H9 (cell line): ENCODE data around the gene SRSF2. TPM values are rescaled to one million over a fixed set of nuclear protein-coding genes. Genes with fewer than 3 reads are reported as not detected.
"Not testable (repeated sequence)": the region's sequence is repeated elsewhere in the genome, so short reads cannot be mapped to it uniquely, and the experiment has no call there.

Experiments
- DNase-seq: peaks from one replicate; pipeline ENCODE4 v3.0.0-alpha.2; 2017
- H2AFZ ChIP-seq: one replicate; pipeline ENCODE4 v1.6.1; 2013; ENCODE audit warnings: mild to moderate bottlenecking, low read length, control low read depth, moderate library complexity
- H2AK5ac ChIP-seq: 2 replicates; pipeline ENCODE4 v1.6.1; 2013; ENCODE audit warnings: low read length, control low read depth, mixed read lengths; ENCODE audit not compliant: insufficient read length
- H2BK120ac ChIP-seq: one replicate; pipeline ENCODE4 v1.6.1; 2013; ENCODE audit warnings: low read depth, mild to moderate bottlenecking, low read length, control low read depth, inconsistent platforms; ENCODE audit not compliant: poor library complexity, severe bottlenecking
- H2BK12ac ChIP-seq: 2 replicates; pipeline ENCODE4 v1.6.1; 2013; ENCODE audit warnings: low read length, control low read depth, mixed read lengths, low read depth; ENCODE audit not compliant: insufficient read length
- H2BK15ac ChIP-seq: 2 replicates; pipeline ENCODE4 v1.6.1; 2013; ENCODE audit warnings: low read depth, low read length, control low read depth
- H2BK20ac ChIP-seq: one replicate; pipeline ENCODE4 v1.6.1; 2013; ENCODE audit warnings: low read depth, mild to moderate bottlenecking, low read length, control low read depth, inconsistent platforms; ENCODE audit not compliant: poor library complexity, severe bottlenecking
- H2BK5ac ChIP-seq: 2 replicates; pipeline ENCODE4 v1.6.1; 2013; ENCODE audit warnings: low read length, control low read depth, mixed read lengths; ENCODE audit not compliant: insufficient read length
- H3K14ac ChIP-seq: 2 replicates; pipeline ENCODE4 v1.6.1; 2013; ENCODE audit warnings: low read length, control low read depth; ENCODE audit not compliant: insufficient read depth
- H3K18ac ChIP-seq: 2 replicates; pipeline ENCODE4 v1.6.1; 2013; ENCODE audit warnings: low read depth, mild to moderate bottlenecking, mixed read lengths, low read length, control low read depth; ENCODE audit not compliant: insufficient read length
- H3K23ac ChIP-seq: 2 replicates; pipeline ENCODE4 v1.6.1; 2013; ENCODE audit warnings: low read length, control low read depth, mixed read lengths, low read depth; ENCODE audit not compliant: insufficient read length
- H3K23me2 ChIP-seq: 2 replicates; pipeline ENCODE4 v1.6.1; 2013; ENCODE audit warnings: low read depth, mild to moderate bottlenecking, mixed read lengths, low read length, control low read depth; ENCODE audit not compliant: insufficient read length, poor library complexity, severe bottlenecking
- H3K27ac ChIP-seq: 2 replicates; pipeline ENCODE4 v1.5.1; 2013; ENCODE audit warnings: low read length, control low read depth, mixed read lengths, low read depth; ENCODE audit not compliant: insufficient read length
- H3K27me3 ChIP-seq: 2 replicates; pipeline ENCODE4 v1.6.1; 2013; ENCODE audit warnings: low read length, control low read depth, inconsistent platforms; ENCODE audit not compliant: insufficient read depth
- H3K4ac ChIP-seq: 2 replicates; pipeline ENCODE4 v1.6.1; 2013; ENCODE audit warnings: low read depth, mild to moderate bottlenecking, control low read depth, inconsistent platforms, low read length, moderate library complexity
- H3K4me1 ChIP-seq: 2 replicates; pipeline ENCODE4 v1.6.1; 2013; ENCODE audit warnings: low read length, control low read depth, inconsistent platforms; ENCODE audit not compliant: insufficient read depth
- H3K4me2 ChIP-seq: 2 replicates; pipeline ENCODE4 v1.6.1; 2013; ENCODE audit warnings: low read length, control low read depth, mixed read lengths; ENCODE audit not compliant: insufficient read length, insufficient read depth
- H3K56ac ChIP-seq: 2 replicates; pipeline ENCODE4 v1.6.1; 2013; ENCODE audit warnings: low read depth, mild to moderate bottlenecking, mixed read lengths, low read length, control low read depth; ENCODE audit not compliant: insufficient read length
- H3K79me1 ChIP-seq: 2 replicates; pipeline ENCODE4 v1.6.1; 2013; ENCODE audit warnings: low read depth, mild to moderate bottlenecking, moderate library complexity, low read length, control low read depth, inconsistent platforms; ENCODE audit not compliant: insufficient read depth, poor library complexity, severe bottlenecking
- H3K79me2 ChIP-seq: 2 replicates; pipeline ENCODE4 v1.6.1; 2013; ENCODE audit warnings: low read length, control low read depth, inconsistent platforms; ENCODE audit not compliant: insufficient read depth
- H3K9ac ChIP-seq: 2 replicates; pipeline ENCODE4 v1.6.1; 2013; ENCODE audit warnings: low read length, control low read depth, mixed read lengths; ENCODE audit not compliant: insufficient read length; ENCODE audit errors: extremely low read depth
- H3K9me3 ChIP-seq: one replicate; pipeline ENCODE4 v1.6.1; 2013; ENCODE audit warnings: low read depth, low read length, inconsistent platforms; ENCODE audit not compliant: control insufficient read depth
- H3T11ph ChIP-seq: one replicate; pipeline ENCODE4 v1.6.1; 2013; ENCODE audit warnings: mild to moderate bottlenecking, low read length, control low read depth, inconsistent platforms
- H4K20me1 ChIP-seq: one replicate; pipeline ENCODE4 v1.6.1; 2013; ENCODE audit not compliant: control insufficient read depth, insufficient read length, insufficient read depth
- H4K5ac ChIP-seq: 2 replicates; pipeline ENCODE4 v1.6.1; 2013; ENCODE audit warnings: low read depth, mild to moderate bottlenecking, mixed read lengths, low read length, control low read depth; ENCODE audit not compliant: insufficient read length
- H4K8ac ChIP-seq: replicated peaks from 2 replicates; pipeline ENCODE4 v1.6.1; 2013; ENCODE audit warnings: low read length, control low read depth, mixed read lengths, low read depth; ENCODE audit not compliant: insufficient read length
- H4K91ac ChIP-seq: 2 replicates; pipeline ENCODE4 v1.6.1; 2013; ENCODE audit warnings: low read depth, mild to moderate bottlenecking, moderate library complexity, mixed read lengths, low read length, control low read depth; ENCODE audit not compliant: insufficient read length
- H3K27ac Mint-ChIP-seq, 3 experiments: 2 replicates in 2 of 3; 3 replicates in 1 of 3; pipeline ENCODE4 v1.8.0; 2020 to 2021; ENCODE audit warnings: mixed read lengths in 3 of 3, mild to moderate bottlenecking in 1 of 3, moderate library complexity in 1 of 3
- H3K27me3 Mint-ChIP-seq: 2 replicates; pipeline ENCODE4 v1.8.0; 2021; ENCODE audit warnings: low read depth, mild to moderate bottlenecking, moderate library complexity, mixed read lengths
- H3K36me3 Mint-ChIP-seq, 3 experiments: 2 replicates in 2 of 3; 3 replicates in 1 of 3; pipeline ENCODE4 v1.8.0; 2020 to 2021; ENCODE audit warnings: low read depth in 3 of 3, mixed read lengths in 3 of 3; ENCODE audit not compliant: insufficient read depth in 1 of 3
- H3K4me1 Mint-ChIP-seq, 2 experiments: 2 replicates each; pipeline ENCODE4 v1.8.0; 2020; ENCODE audit warnings: mixed read lengths in 2 of 2
- H3K4me3 Mint-ChIP-seq, 2 experiments: 2 replicates in 1 of 2; 3 replicates in 1 of 2; pipeline ENCODE4 v1.8.0; 2020 to 2021; ENCODE audit warnings: mild to moderate bottlenecking in 2 of 2, mixed read lengths in 2 of 2, moderate library complexity in 1 of 2
- H3K9me3 Mint-ChIP-seq, 2 experiments: 2 replicates in 1 of 2; 3 replicates in 1 of 2; pipeline ENCODE4 v1.8.0; 2020; ENCODE audit warnings: mild to moderate bottlenecking in 2 of 2, mixed read lengths in 2 of 2, moderate library complexity in 1 of 2
- WGBS: extraction: QIAGEN DNeasy Blood & Tissue Kit; methylation state at CpG from one replicate; pipeline ENCODE4 v1.1.7; 2013; ENCODE audit warnings: missing lambda C conversion rate, low lambda C conversion rate, mixed read lengths; ENCODE audit not compliant: insufficient read length; ENCODE audit errors: extremely low coverage; 5-methylcytosine and 5-hydroxymethylcytosine counted together
- total RNA-seq: library from RNA; stranded (reverse); gene quantifications from 2 replicates; pipeline ENCODE4 v1.2.1, GENCODE V29; 2021
- TF ChIP-seq, protein P1 (sequence below): fragments of 200-600 bp; sonication (generic); conservative IDR thresholded peaks from 3 replicates; pipeline ENCODE4 v1.8.0; 2021; ENCODE audit warnings: antibody characterized with exemption, mild to moderate bottlenecking

SRSF2 gene
- total RNA-seq, 1 experiment from 2014 or later: 578 TPM

DNA sequence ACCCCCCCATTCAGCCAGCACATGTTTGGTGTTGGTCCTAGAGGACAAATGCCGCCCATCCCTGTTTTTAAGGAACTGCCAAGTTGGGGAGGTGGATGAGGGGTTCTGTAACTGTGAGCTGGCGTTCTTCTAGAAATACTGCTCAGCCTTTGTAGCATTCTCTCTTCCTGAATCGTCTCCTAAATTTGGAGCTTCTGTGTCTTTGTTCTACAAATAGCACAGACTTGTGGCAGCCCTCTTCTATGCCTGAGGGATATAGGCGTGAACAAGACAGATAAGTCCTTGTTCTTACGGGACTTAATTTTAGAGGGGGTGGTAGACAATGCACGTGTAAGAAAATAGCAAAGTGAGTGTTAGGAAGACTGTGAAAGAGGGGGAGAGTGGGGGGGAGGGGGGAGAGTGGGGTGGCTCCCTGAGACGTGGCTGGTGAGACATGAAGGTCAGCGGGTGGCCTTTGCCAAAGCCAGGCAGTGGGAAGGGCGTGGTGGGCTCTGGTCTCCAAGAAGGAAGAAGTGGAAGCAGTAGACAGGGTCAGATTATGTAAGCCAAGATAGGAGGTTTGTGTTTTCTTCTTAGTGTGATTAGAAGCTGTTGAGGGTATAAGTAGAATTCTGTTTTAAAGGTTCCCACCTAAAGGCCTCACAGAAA is 10.7 kb upstream of the SRSF2 start:
- Histone ChIP-seq H2BK12ac (no peak overlapping the region), H4K20me1 (no peaks in the 10 kb centered on the region), H3K4me1 (no peaks in the 10 kb centered on the region), H3K79me1 (no peaks in the 10 kb centered on the region), H2BK20ac (no peak overlapping the region), H2BK15ac (no peak overlapping the region), H3K4ac (no peak overlapping the region), H3K9ac (no peak overlapping the region), H2AFZ (no peak overlapping the region), H3K18ac (no peak overlapping the region), H3K27ac (no peak overlapping the region), H3K9me3 (no peaks in the 10 kb centered on the region), H3K23me2 (no peaks in the 10 kb centered on the region), H4K8ac (no peak overlapping the region), H4K5ac (no peak overlapping the region), H2BK120ac (no peak overlapping the region), H3T11ph (no peak overlapping the region), H2BK5ac (no peak overlapping the region), H4K91ac (no peak overlapping the region), H3K4me2 (no peak overlapping the region), H3K27me3 (no peaks in the 10 kb centered on the region), H3K14ac (no peak overlapping the region), H3K79me2 (no peaks in the 10 kb centered on the region), H3K56ac (no peak overlapping the region), H2AK5ac (no peak overlapping the region), H3K23ac (no peak overlapping the region)
- no CpG with 5 or more reads among the region's 9 CpGs for WGBS
- no peak overlapping the region for H3K4me3 Mint-ChIP-seq
- DNase-seq: no peak
- no peak overlapping the region for H3K27ac Mint-ChIP-seq
- H3K4me1 Mint-ChIP-seq: no peaks in the 10 kb centered on the region
- H3K36me3 Mint-ChIP-seq: peaks cover 20 to 45% (median 31%) of the 10 kb centered on the region in 3 experiments
- TF ChIP-seq, protein P1, sequence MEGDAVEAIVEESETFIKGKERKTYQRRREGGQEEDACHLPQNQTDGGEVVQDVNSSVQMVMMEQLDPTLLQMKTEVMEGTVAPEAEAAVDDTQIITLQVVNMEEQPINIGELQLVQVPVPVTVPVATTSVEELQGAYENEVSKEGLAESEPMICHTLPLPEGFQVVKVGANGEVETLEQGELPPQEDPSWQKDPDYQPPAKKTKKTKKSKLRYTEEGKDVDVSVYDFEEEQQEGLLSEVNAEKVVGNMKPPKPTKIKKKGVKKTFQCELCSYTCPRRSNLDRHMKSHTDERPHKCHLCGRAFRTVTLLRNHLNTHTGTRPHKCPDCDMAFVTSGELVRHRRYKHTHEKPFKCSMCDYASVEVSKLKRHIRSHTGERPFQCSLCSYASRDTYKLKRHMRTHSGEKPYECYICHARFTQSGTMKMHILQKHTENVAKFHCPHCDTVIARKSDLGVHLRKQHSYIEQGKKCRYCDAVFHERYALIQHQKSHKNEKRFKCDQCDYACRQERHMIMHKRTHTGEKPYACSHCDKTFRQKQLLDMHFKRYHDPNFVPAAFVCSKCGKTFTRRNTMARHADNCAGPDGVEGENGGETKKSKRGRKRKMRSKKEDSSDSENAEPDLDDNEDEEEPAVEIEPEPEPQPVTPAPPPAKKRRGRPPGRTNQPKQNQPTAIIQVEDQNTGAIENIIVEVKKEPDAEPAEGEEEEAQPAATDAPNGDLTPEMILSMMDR: no peak
- no peaks in the 10 kb centered on the region for H3K27me3 Mint-ChIP-seq
- H3K9me3 Mint-ChIP-seq: no peaks in the 10 kb centered on the region; a peak in 1 of 5 replicates

DNA sequence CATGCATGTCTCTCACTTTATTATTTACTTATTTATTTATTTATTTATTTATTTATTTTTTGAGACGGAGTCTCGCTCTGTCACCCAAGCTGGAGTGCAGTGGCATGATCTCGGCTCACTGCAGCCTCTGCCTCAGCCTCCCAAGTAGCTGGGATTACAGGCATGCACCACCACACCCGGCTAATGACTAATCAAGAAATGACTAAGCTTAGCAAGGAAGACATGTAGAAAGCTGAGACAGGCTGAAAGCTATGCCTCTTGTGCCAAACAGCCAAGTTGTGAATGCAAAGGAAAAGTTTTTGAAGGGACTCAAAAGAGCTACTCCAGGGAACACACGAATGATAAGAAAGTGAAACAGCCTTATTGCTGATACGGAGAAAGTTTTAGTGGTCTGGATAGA is 8.7 kb upstream of the SRSF2 start:
- H3K56ac ChIP-seq, H2AFZ ChIP-seq, H3K27me3 ChIP-seq, H4K20me1 ChIP-seq, H2BK120ac ChIP-seq, H3K4me1 ChIP-seq, H4K8ac ChIP-seq, H2BK15ac ChIP-seq, H3K4me2 ChIP-seq, H3K4ac ChIP-seq, H2BK12ac ChIP-seq, H3K79me1 ChIP-seq, H4K5ac ChIP-seq, DNase-seq, H3T11ph ChIP-seq, H3K23me2 ChIP-seq, H3K18ac ChIP-seq, H2BK5ac ChIP-seq, H3K27me3 Mint-ChIP-seq, H3K27ac ChIP-seq, H3K23ac ChIP-seq, H3K4me3 Mint-ChIP-seq, H3K79me2 ChIP-seq, H3K14ac ChIP-seq, H3K9me3 ChIP-seq, H3K27ac Mint-ChIP-seq, H4K91ac ChIP-seq, H3K9ac ChIP-seq, H3K9me3 Mint-ChIP-seq, H2BK20ac ChIP-seq, H3K4me1 Mint-ChIP-seq, H2AK5ac ChIP-seq: not testable (repeated sequence)
- peaks cover 23 to 57% (median 39%) of the 10 kb centered on the region in 3 experiments for H3K36me3 Mint-ChIP-seq
- WGBS: no CpG with 5 or more reads among the region's 6 CpGs
